GM08714 (cell line): ENCODE data around the gene ADAMTS15.

Source experiments
- H3K4me3 ChIP-seq: fragments of 200-500 bp; sonication (Bioruptor generic); 2 replicates; pipeline ENCODE4 v1.5.1; 2014; ENCODE audit warnings: mild to moderate bottlenecking, low read length, inconsistent platforms
- ZNF274 ChIP-seq: IDR thresholded peaks from 2 replicates; pipeline ENCODE4 v1.6.1; 2012; ENCODE audit warnings: mild to moderate bottlenecking, low read depth, low read length

ADAMTS15 gene

DNA sequence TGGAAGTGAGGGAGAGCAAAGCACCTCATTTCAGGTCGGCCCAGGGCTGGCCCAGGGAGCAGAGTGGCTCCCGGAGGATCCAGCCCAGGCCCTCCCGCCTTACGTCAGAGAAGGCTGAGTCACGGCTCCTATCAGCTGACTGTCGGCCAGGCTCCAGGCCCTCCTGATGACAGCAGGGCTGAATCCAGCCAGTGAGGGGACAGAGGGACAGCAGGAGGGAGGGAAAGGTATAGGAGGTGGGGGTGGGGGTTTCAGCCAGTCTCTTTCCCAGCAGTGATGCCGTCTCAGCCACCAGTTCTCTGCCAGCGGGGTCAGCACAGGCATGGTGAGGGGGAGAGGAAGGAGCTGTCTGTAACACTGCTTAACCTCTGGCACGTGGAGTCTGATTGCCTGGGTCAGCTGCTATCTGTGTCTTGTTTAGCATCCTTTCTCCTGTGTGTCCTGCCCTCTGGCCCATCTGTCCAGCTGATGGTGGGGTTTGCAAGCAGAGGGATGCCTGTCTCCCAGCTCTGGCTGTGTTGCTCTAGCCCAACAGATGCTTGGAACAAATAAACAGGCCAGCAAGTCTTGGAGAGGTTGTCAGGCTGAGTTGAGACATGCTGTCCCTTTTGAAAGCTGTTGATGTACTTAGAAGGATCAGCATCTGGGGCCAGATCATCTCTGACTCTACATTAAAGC lies 74.0 kb downstream of the ADAMTS15 start:
- no peak for TF ChIP-seq ZNF274
- H3K4me3 ChIP-seq: no peak overlapping the region

DNA sequence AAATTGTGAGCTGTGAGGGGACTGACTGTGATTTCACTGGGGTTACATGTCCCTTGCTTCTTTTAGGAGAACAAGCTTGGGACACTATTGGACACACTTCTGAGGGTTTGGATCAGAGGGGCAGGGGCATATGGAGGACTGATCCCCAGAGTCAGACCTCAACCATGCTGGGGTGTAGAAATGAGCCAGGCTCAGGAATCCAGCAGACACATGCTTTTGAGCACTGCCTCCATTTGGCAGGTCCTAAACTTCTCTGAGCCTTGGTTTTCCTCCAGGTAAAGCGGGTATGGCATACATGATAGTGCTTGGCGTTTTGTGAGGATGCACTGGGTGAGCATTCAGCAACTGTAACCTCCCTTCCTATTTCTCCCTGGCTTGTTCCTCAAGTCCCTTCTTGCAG lies 74.7 kb downstream of the ADAMTS15 start:
- no peak overlapping the region for H3K4me3 ChIP-seq
- TF ChIP-seq ZNF274: no peak

DNA sequence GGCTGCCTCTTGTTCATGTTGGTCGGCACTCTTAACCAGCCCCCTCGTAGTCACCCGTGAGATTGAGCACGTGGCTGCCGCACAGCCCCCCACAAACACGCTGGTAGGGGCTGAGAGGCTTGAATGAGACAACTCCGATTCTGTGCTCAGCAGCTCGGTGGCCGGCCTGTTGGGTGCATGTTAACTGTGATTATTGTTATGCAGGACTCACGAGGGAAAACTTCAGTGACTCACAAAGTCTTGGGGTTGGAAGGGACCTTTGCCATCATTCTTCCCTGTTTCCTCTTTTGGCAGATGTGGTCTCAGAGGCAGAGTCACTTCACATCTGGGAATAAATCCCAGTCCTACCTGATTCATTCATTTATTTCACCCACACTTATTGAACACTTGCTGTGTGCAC lies 75.2 kb downstream of the ADAMTS15 start:
- no peak for TF ChIP-seq ZNF274
- H3K4me3 ChIP-seq: no peak overlapping the region

DNA sequence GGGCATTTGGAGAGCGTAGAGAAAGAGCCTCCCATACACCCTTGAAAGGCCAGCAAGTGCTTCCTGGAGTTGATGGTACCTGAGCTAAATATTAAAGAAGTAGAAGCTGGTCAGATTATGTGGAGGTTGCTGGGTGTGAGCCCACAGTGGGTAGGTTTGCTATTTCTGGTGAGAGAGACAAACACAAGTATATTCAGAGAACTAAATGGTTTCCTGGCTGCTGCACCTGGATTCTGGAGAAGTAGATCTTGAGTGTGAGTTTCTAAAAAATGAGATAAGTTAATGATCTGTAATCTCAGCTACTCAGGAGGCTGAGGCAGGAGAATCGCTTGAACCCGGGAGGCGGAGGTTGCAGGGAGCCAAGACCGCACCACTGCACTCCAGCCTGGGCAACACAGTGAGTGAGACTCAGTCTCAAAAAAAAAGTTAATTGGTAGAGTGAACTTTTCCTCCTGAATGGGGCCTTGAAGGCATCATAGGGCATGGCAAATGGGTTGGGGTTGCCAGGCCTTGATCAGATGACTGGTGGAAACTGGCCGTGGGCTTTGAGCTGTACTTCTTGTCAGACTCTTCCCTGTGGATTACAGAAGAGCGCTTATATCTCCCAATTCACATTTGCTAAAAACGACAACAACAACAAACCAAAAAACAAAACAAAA lies 75.8 kb downstream of the ADAMTS15 start:
- no peak for TF ChIP-seq ZNF274
- H3K4me3 ChIP-seq: no peak overlapping the region

DNA sequence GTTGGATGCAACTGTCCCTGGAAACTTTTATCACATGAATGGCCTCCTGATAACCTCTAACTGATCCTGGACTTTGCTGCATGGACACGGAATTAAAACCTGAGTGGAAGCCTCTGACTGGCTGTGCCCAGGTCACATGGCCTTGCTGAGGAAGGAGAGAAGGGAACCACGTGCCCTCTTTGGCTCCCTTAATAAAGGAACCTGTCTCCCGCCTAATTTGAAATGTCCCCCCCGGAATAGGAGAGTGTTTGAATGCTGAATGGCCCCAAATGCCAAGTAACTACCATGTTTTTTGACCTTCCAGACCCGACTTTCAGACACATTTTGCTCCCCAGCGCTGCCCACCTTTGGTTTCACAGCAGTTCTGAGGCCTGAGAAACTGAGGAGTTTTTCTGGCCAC lies 76.9 kb downstream of the ADAMTS15 start:
- no peak for TF ChIP-seq ZNF274
- no peak overlapping the region for H3K4me3 ChIP-seq
